GM12891 (cell line): ENCODE measurements around the gene PCSK6.

Experiments
- POLR2A ChIP-seq: IDR thresholded peaks from 2 replicates; pipeline ENCODE4 v1.6.1; 2011; ENCODE audit warnings: low read depth, low read length, control low read depth
- POLR2AphosphoS5 ChIP-seq: IDR thresholded peaks from 2 replicates; pipeline ENCODE4 v1.6.1; 2011; ENCODE audit warnings: low read depth, low read length, control low read depth
- SPI1 ChIP-seq: IDR thresholded peaks from 2 replicates; pipeline ENCODE4 v1.6.1; 2011; ENCODE audit warnings: low read depth, low read length, control low read depth

GRCh38 chr15:101431301-101431700 is 58.2 kb downstream of the PCSK6 start:
- TF ChIP-seq POLR2A (no peak), POLR2AphosphoS5 (no peak), SPI1 (no peak)
